Measurements from ENCODE around the gene ZNF792. TPM values are rescaled to one million over a fixed set of nuclear protein-coding genes. Genes with fewer than 3 reads are reported as not detected.
A peak's percentile ranks its signal among the peaks of the same experiment; 100 is the strongest.
"Not testable (repeated sequence)": the region's sequence is repeated elsewhere in the genome, so short reads cannot be mapped to it uniquely, and the experiment has no call there.

ZNF792 gene
- polyA plus RNA-seq, 1 donor, result 2.7 TPM

DNA sequence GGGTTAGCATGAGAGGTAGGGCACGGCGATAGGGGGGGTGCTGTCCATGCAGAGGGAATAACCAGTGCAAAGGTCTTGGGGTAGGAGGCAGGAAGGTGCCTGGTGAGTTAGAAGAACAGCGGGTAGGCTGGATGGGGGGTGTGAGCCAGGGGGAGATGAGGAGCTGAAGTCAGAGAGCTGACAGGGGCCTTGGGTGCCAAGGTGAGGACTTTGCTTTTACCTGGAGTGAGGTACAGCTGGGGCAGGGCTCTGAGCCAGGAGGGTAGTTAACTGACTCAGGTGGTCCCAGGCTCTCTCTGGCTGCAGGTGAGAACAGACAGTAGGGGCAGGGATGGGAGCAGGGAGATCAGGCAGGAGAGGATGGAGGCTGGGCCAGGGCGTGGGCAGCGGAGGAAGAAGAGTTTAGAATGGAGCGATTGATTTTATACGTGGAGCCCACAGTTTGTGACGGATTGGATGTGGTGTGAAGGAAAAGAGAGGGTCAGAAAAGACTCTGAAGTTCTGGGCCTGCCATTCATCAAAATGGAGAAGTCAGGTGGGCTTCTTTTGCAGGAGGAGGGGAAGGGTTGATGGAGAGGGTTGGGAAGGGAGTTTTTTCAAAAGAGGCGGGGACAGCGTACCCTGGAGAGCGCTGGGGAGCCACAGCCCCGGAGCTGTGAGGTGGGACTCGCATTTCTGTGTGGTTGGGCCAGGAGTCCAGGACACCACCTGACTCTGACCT is 34.9 kb upstream of the ZNF792 start:
- DNase-seq, result no peak

DNA sequence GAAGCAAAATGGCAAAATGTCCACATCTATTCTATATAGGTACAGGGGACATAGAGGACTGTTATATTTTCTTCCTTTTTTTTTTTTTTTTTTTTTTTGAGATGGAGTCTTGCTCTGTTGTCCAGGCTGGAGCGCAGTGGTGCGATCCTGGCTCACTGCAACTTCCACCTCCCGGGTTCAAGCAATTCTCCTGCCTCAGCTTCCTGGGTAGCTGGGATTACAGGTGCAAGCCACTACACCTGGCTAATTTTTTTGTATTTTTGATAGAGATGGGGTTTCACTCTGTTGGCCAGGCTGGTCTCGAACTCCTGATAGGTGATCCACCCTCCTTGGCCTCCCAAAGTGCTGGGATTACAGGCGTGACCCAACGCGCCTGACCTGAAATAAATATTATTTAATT is 34.2 kb upstream of the ZNF792 start:
- not testable (repeated sequence) for DNase-seq

DNA sequence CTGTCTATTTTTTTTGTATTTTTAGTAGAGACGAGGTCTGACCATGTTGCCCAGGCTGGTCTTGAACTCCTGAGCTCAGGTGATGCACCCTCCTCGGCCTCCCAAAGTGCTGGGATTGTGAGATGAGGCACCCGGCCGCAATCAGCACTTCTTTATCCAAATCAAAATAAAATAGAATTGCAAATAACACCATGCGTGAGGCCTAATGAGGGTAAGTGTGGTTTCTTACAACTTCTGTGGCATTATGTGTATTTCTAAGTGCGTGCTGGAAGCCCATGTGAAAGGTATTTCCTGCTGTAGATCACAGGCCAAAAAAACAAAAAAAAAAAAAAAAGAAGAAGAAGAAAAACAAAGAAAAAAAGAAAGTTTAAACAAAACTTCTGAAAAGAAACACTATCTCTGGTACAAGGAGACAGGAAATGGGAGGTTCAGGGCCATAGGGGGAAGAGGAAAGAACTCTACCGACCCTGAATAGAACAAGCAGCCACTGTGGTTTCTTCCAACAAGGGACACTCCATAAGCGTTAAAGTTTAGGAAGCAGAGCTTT is 33.1 kb upstream of the ZNF792 start:
- no peak for DNase-seq

DNA sequence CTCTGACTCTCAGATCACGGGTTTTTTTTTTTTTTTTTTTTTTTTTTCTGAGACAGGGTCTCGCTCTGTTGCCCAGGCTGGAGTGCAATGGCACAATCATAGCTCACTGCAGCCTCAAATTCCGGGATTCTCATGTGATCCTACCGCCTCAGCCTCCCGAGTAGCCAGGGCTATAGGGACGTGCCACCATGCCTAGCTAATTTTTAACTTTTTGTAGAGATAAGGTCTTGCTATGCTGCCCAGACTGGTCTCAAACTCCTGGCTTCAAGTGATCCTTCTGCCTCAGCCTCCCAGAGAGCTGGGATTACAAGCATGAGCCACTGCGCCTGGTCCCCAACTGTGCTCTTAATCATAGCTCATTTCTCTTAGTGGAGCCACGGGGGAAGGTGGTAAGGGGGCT is 31.5 kb upstream of the ZNF792 start:
- no peak for DNase-seq

DNA sequence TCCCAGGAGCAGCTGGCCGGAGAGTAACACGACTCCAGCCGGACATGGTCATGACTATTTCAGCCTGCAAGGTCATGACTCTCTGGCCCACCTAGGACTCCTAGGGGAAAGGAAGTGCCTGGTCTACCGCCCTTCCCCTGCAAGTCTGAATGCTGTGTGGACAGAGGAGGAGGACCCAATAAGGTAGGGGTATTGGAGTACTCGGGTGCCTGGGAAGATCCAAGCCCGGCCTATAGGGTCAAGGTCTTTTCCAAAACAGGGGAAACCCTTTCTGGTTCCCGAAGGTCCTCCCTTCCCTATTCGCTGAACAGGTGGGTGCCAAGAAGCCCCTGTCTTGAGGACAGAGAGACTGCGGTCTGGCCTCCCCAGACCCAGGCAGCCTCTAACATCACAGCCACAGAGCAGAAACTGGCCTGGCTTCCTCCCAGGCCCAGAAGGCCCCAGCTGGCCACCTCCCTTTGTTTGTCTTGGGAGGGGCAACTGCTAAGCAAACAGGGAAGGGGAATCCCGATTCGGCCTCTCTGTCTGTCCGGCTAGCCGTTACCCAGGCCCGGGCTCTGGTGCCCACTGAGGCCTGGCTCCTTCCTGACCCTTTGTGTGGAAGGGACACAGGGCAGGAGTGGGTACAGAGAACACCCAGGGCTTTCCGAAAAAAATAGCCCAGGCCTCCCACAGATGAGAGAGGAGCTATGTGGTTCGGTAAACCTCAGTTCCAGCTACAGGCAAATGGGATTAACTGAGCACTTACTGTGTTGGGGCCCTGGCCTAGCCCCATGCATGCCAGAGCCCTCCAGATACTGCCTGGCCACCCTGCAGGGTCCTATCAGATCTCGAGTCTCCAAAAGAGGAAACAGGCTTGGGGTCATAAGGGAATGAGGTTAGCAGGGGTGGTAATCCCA is 30.9 kb upstream of the ZNF792 start:
- DNase-seq, result no peak

DNA sequence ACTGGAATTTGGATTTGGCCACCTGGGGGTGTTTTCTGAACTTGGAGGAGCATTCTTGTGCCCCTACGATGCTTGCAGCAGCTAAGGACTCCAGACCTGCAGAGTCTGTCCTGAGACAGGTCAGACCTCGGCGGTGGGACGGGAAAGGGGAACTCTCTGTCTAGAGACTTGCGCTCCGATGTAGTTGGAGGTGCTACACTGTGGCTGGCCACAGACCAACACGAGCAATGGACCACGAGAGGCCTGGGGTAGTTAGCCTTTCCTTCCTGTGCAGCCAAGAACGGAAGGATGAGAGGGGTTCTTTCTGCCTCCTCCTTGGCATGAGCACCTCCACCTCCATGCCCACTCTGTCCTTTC is 30.2 kb upstream of the ZNF792 start:
- no peak for DNase-seq

DNA sequence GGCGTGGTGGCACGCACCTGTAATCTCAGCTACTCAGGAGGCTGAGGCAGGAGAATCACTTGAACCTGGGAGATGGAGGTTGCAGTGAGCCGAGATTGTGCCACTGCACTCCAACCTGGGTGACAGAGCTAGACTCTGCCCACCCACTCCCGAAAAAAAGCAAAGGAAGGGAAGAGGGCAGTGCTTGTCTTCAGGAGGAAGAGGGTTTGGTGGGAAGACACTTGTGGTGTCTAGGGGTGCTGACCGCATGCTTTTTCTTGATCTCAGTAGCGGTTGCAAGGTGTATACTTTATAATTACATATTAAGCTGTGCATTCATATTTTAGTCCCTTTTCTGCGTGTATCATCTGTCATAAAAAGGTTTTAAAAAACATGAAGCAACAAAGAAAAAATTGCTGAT is 28.6 kb upstream of the ZNF792 start:
- not testable (repeated sequence) for DNase-seq

DNA sequence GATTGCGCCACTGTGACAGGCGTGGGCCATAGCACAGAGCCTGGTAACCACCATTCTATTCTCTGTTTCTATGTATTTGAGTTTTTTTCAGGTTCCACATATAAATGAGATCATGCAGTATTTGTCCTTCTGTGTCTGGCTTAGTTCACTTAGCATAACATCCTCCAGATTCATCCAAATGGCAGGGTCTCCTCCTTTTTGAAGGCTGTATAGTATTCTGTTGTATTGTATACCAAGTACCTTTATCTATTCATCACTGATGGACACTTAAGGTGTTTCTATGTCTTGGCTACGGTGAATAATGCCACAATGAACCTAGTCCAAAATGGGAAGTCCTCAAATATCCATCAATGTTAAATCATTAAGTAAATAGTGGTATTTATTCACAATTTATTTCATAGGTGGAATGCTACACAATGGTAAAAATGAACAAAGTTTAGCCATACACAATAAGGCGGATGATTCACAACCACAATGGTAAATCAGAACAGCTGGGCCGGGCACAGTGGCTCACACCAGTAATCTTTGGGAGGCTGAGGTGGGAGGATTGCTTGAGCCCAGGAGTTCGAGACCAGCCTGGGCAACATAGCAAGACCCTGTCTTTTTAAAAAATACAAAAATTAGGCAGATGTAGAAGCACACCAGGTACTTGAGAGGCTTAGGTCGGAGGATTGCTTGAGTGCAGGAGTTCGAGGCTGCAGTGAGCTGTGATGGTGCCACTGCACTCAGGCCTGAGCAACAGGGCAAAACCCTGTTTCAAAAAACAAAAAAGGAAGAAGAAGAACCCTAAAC is 27.7 kb upstream of the ZNF792 start:
- DNase-seq, result no peak

DNA sequence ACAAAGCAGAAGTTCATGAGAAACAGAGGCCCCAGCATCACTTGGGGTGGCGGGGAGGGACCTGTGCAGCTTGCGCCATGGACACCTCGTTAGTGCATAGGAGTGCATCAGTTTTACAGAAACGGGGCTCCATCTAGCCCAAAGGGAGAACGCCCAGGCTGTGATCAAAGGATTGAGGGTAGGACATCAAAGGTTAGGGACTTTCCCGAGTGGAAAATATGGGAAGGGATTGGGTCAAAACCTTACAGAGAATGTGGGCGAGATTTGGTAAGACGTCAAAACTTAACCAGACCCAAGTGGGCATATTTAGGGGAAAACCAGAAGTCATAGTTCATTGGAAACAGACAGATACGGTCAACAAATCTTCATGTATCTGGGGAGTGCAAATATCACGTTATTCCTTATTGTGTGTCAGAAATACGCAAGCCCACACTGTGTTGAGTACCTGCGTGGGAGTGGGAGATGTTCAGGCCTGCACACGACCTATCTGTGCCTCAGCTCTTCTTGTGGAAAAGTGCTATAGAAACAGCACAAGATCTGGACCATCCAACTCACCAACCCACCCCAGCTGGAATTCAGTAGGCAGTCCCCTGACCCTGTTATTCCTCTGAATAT is 26.7 kb upstream of the ZNF792 start:
- DNase-seq, result no peak

DNA sequence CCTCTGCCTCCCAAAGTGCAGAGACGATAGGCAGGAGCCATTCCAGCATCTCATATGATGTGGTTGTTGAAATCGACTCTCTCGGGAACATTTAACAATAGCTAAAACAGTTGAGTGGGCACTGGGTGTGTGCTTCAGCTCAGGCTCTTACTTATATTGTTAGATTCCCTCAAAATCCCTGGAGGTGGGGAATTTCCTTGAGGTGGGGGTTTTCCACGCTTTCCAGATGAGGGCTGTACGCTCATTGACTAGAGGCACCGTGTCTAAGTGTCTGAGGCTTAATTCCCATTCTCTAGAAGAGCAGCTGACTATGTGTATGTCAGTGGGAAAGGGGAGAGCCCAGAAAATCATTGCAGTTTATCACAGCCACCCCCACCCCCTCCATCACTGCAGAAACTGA is 25.3 kb upstream of the ZNF792 start:
- no peak for DNase-seq

DNA sequence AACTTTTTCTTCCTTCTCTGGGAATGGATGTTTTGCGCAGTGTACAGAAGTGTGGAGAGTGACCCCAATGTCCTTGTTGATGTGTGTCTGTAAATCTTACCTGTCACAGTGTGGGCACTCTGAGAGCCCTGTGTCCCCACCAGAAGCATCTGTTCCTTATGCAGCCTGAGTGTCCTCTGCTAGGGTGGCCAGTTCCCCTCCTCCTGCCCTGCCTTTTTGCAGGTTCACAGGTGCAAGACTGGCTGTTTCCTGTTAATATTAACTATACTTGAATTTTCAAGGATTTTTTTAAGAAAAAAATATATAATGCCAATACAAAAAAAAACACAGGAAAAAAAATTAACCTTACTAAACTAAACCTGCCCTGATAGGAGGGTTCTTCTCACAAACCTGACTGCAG is 24.1 kb upstream of the ZNF792 start:
- no peak for DNase-seq

DNA sequence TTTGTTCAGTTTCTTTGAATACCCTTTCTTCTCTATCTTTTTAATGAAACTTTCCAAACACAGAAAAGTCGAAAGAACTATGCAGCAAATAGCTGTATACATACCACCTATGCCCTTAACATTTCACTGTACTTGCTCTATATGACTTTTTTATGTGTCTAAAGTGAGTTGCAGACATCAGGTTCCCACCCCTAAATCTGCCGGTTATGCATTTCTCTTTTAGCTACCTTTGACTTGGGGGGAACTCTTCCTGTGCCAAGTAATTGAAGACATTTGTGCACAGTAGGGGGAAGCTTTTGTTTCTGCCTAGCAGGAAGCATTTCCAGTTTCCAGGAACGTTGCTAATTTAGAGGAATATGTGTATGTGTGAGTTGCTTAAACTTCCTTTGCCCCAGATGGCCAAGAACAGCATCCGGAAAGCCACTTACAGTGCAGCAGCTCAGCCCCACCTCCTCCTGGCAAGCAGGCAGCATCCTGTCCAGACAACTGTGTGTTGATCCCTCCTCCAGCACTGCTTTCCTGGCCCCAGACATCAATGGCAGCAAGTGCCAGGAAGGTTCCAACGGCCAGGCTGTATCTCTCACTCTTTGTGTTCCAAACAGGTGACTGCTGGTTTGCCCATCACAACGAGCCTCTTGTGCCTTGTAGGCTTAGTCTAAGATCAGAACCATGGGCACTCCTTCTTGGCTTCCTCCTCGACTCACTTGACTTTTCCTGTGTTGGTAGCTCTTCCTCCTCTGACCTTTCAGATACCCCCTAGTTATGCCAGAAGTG is 21.4 kb upstream of the ZNF792 start:
- peak; percentile 72 for DNase-seq

DNA sequence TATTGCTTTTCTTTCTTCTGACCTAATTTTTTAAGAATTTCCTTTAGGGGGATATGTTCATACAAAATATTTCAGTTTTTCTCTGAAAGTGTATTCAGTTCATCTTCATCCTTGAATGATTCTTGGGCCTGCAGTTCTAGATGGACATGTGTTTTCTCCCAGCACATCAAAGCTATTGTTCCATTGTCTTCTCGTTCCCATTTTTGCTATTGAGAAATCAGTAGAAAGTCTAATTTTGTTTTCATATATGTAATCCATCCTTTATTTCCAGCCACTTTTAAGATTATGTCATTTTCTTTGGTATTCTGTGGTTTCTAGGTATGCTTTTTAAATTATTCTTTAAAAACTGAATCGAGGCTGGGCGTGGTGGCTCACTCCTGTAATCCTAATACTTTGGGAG is 20.3 kb upstream of the ZNF792 start:
- no peak for DNase-seq

DNA sequence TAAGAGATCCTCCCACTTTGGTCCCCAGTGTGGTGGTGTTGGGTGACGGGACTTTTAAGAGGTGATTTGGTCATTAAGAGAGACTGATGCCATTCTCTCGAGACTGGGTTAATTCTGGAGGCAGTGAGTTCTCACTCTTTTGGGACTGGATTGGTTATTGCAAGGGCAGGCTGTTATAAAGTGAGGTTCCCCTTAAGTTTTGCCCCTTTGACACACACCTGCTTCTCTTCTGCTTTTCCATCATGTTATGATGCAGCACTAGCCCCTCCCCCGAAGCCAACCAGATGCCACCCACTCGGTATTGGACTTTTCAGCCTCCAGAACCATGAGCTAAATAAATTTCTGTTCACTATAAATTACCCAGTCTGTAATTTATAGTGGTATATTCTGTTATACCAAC is 19.8 kb upstream of the ZNF792 start:
- no peak for DNase-seq

DNA sequence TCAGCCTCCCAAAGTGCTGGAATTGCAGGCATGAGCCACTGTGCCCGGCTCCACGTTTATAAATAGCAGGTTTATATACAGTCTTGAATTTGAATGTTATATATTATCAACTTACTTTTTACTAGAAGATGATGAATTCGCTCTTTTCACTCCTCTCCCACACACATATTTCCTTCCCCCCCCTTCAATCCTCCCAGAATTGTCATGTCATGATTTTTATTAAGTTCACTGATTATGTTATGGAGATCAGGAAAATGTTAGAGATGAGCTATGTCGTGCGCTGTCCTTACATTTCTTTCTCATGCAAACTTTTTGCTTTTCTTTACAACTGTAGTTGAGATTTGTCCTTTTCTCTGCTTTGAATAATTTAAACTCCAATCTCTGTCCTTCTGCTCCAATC is 18.2 kb upstream of the ZNF792 start:
- DNase-seq, result no peak

DNA sequence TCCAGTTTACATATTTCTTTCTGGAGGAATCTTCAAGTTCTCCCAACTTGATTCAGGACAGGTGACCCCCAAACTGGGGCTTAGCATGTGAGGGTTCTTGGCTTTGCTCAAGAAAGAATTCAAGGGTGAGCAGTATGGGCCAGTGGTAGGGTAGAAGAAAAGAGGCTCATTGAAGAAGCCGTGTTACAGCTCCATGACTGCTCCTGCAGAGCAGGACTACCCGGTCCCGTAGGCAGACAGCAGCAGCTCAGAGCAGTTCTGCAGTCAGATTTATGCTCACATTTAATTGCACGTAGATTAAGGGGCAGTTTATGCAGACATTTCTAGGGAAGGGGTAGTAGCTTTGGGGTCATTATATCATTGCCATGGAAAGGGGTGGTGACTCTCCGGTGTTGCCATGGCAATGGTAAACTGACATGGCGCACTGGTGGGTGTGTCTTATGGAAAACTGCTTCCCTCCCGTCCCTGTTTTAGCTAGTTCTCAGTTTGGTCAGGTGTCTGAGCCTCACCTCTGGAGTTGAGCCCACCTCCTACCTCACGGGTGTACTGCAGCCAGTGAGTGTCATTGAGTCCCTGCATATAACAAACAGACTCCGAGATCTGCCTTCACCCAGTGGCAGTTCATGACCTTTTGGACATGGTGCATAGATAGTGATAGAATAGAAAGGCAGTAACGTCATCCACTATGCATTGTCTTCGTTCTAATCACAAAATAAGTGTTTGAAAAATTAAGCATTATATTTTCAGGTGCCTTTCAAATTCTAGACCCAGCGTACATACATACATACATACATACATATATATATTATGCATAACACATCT is 16.0 kb upstream of the ZNF792 start:
- no peak for DNase-seq

DNA sequence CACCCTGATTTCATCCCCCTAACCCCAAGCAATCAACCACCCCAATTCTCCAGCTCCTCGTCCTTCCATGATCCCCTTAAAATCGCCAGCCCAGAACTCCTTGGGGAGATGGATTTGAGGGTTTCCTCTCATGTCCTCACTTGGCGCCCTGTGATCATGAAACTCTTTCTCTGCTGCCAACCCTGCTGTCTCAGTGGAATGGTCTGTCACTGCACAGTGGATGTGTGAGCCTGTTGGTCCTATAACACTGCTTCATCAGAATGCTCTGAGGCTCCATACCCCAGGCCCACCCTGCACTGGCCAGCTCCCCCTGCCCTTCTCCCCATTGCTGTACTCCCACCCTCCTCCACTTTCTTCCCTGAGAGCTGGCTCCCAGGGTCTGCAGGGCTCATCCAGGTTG is 12.6 kb upstream of the ZNF792 start:
- DNase-seq, result no peak

DNA sequence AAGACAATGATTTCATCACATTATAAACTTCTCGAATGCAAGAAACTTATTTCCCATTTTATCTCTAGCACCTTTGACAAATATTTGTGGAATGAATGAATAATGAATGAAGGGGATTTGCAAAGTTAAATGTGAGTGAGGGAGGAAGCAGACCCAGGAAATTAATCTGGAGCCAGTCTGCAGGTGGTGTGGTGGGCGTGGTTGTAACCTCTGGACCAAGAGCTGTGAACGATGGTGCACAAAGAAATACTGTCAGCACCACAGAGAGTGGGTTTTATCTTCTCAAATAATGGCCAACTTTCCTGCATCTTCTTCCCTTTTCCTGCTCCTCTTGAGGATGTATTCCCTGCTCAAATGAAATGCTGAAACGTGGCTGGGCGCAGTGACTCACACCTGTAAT is 11.0 kb upstream of the ZNF792 start:
- DNase-seq, result no peak

DNA sequence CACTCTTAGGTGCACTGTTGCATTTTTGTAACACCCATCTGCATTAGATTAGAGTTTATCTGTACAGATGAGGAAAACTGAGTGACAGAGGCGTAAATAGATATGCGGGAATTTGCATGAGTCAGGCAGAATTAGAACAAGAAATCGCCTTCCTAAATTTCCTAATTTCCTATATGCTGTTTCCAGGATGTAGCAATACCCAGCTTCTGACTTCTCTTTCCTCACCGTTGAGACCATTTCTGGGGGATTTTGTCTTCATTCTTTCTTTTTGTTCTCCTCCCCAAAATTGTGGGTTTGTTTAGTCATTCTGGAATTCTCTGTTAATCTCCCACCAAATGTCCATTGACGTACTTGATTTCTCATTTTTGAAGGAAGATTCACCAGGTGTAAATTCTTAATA is 10.6 kb upstream of the ZNF792 start:
- DNase-seq, result no peak

DNA sequence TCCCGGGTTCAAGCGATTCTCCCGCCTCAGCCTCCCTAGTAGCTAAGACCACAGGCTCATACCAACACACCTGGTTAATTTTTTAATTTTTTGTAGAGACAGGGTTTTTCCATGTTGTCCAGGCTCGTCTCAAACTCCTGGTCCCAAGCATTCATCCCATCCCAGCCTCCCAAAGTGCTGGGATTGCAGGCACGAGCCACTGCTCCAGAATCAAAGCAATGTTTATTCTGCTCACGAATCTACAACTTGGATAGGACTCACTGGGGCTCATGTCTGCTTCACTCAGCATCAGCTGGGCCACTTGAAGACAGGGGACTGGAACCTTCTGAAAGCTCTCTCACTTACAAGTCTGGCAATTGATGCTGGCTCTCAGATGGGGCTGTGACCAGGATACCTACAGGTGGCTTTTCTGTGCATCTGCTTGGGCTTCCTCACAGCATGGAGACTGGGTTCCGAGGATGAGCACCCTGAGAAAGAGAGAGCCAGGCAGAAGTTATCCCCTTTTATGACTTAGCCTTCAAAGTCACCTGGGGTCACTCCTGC is 8.2 kb upstream of the ZNF792 start:
- no peak for DNase-seq

Data from hindlimb muscle (tissue), 1 donor.